Measurements from ENCODE around the gene ABCA10.

- no peak for TF ChIP-seq POLR2A (IDR thresholded peaks at IDR 0.05)
- TF ChIP-seq CTCF (IDR thresholded peaks at IDR 0.05 in 4 of 5, conservative IDR thresholded peaks at IDR 0.05 in 1 of 5), result no peak
Observed at GRCh38 chr17:69268543-69269014, 40.0 kb upstream of the ABCA10 start.
